Small intestine (tissue), 7 donors: Measurements from ENCODE around the gene RAB28. TPM values are rescaled to one million over a fixed set of nuclear protein-coding genes. Genes with fewer than 3 reads are reported as not detected.
A peak's percentile ranks its signal among the peaks of the same experiment; 100 is the strongest.

Source experiments
- DNase-seq, 2 donors: peaks; one replicate each; pipeline versions ENCODE4 v3.0.0 to v3.0.0-alpha.2; 2013
- FAIRE-seq: peaks from 2 replicates; lab custom pipeline; 2012; peaks lifted over from hg19 to GRCh38; lab: Jason Lieb, UNC
- H3K27ac ChIP-seq, 3 donors: one replicate each; pipeline ENCODE4 v1.5.1; 2013; ENCODE audit warnings: low read length in 2 of 3, mild to moderate bottlenecking in 2 of 3, control low read depth in 1 of 3, inconsistent platforms in 1 of 3, low read depth in 1 of 3, moderate library complexity in 1 of 3
- H3K27me3 ChIP-seq, 3 donors: one replicate each; pipeline ENCODE4 v1.6.1; 2013; ENCODE audit warnings: low read length in 3 of 3, inconsistent platforms in 1 of 3; ENCODE audit not compliant: control insufficient read depth in 3 of 3, insufficient read depth in 3 of 3
- H3K36me3 ChIP-seq, 3 donors: one replicate each; pipeline ENCODE4 v1.6.1; 2013; ENCODE audit warnings: low read length in 3 of 3, inconsistent platforms in 1 of 3, low read depth in 1 of 3, mild to moderate bottlenecking in 1 of 3, moderate library complexity in 1 of 3; ENCODE audit not compliant: control insufficient read depth in 3 of 3, insufficient read depth in 2 of 3
- H3K4me1 ChIP-seq, 3 donors: one replicate each; pipeline ENCODE4 v1.6.1; 2013; ENCODE audit warnings: low read length in 2 of 3, inconsistent platforms in 1 of 3, low read depth in 1 of 3, mild to moderate bottlenecking in 1 of 3, moderate library complexity in 1 of 3; ENCODE audit not compliant: control insufficient read depth in 3 of 3, insufficient read depth in 2 of 3
- H3K4me3 ChIP-seq, 3 donors: one replicate each; pipeline ENCODE4 v1.5.1; 2013; ENCODE audit warnings: low read length in 3 of 3, control low read depth in 1 of 3, inconsistent platforms in 1 of 3, low read depth in 1 of 3, mild to moderate bottlenecking in 1 of 3, moderate library complexity in 1 of 3
- H3K9me3 ChIP-seq, 2 donors: one replicate each; pipeline ENCODE4 v1.6.1; 2013; ENCODE audit warnings: low read depth in 1 of 2, low read length in 1 of 2; ENCODE audit not compliant: control insufficient read depth in 2 of 2, insufficient read depth in 1 of 2
- WGBS, 3 donors: extraction: QIAGEN DNeasy Blood & Tissue Kit; methylation state at CpG; one replicate each; pipeline ENCODE4 v1.1.7; 2013; 5-methylcytosine and 5-hydroxymethylcytosine counted together
- polyA plus RNA-seq, 4 donors: library from polyadenylated mRNA; stranded (reverse) in 3 of 4; unstranded in 1 of 4; fragments of 200-250 nt in 3 of 4; fragments of 120-200 nt in 1 of 4; gene quantifications; one replicate each; pipeline versions ENCODE4 v1.2.1 to v1.2.3, GENCODE V29; 2013
- donor health status: healthy with polysubstance abuse.
- donor health status: control.
- donor health status: control.
- donor health status: Bipolar disorder and iron deficiency.
- donor health status: healthy.

Gene RAB28
- polyA plus RNA-seq, 4 donors = 7.4 to 16.7 (median 11.0) TPM

GRCh38 chr4:13325744-13326143 is 158.4 kb downstream of the RAB28 start:
- H3K9me3 ChIP-seq = peaks cover 0 to 10% of the 10 kb centered on the region in 2 donors
- H3K27me3 ChIP-seq = no peaks in the 10 kb centered on the region
- 24 to 71% (median 45%) methylated on average over 3 of the region's 3 CpGs for WGBS, 3 donors
- H3K27ac ChIP-seq = no peak overlapping the region
- FAIRE-seq = no peak
- peak in 1 of 2 donors; percentile 26 for DNase-seq
- peaks cover 0 to 8% (median 0%) of the 10 kb centered on the region in 3 donors for H3K36me3 ChIP-seq
- H3K4me1 ChIP-seq = no peaks in the 10 kb centered on the region
- no peak overlapping the region for H3K4me3 ChIP-seq

- no peak overlapping the region for H3K4me3 ChIP-seq
- DNase-seq (no peak), FAIRE-seq (no peak)
- no peaks in the 10 kb centered on the region for H3K4me1 ChIP-seq
- H3K36me3 ChIP-seq = peaks cover 0 to 8% (median 0%) of the 10 kb centered on the region in 3 donors
- H3K27ac ChIP-seq = no peak overlapping the region
- H3K27me3 ChIP-seq = no peaks in the 10 kb centered on the region
- peaks cover 0 to 10% of the 10 kb centered on the region in 2 donors for H3K9me3 ChIP-seq
- WGBS, 3 donors = 85 to 90% (median 85%) methylated on average over 3 of the region's 3 CpGs
Measured at GRCh38 chr4:13323921-13324320, 160.2 kb downstream of the RAB28 start.

- Histone ChIP-seq H3K27me3 (no peaks in the 10 kb centered on the region), H3K9me3 (peaks cover 0 to 10% of the 10 kb centered on the region in 2 donors), H3K4me3 (no peak overlapping the region), H3K4me1 (no peaks in the 10 kb centered on the region), H3K36me3 (peaks cover 0 to 8% (median 0%) of the 10 kb centered on the region in 3 donors), H3K27ac (no peak overlapping the region)
- no peak for DNase-seq
- FAIRE-seq = no peak
Measured at GRCh38 chr4:13322681-13323101, 161.4 kb downstream of the RAB28 start.

Other genes with a start within 250 kb of the RAB28 start
- gene NKX3-2, start 60.2 kb upstream of the RAB28 start, polyA plus RNA-seq = under 1 TPM in 2 of 4 donors, not detected in 2; 0.24 to 0.44 TPM
- 10 to 100 TPM; 11.7 to 39.6 (median 13.6) TPM for gene BOD1L1, start 143.4 kb upstream of the RAB28 start, polyA plus RNA-seq